Renal pelvis (tissue), 12 donors: ENCODE measurements around the gene EDNRA. TPM values are rescaled to one million over a fixed set of nuclear protein-coding genes. Genes with fewer than 3 reads are reported as not detected.
"Not testable (repeated sequence)": the region's sequence is repeated elsewhere in the genome, so short reads cannot be mapped to it uniquely, and the experiment has no call there.

Experiments used
- DNase-seq: peaks from one replicate; pipeline ENCODE4 v3.0.0-alpha.2; 2013
- long read RNA-seq, 16 experiments: transcript quantifications; one replicate each; lab custom pipeline, GENCODE V29; 2026
- polyA plus RNA-seq, 3 donors: library from polyadenylated mRNA; unstranded; fragments of 120-200 nt; gene quantifications; one replicate each; pipeline ENCODE4 v1.2.1, GENCODE V29; 2013; ENCODE audit not compliant: insufficient read length in 3 of 3

Gene EDNRA
- 10 to 100 TPM; 76.5 to 80.1 (median 77.5) TPM for polyA plus RNA-seq
- long read RNA-seq, donor 1, full-length matches to known transcripts, result 11 of 19 reads
- long read RNA-seq, donor 1, partial matches to known transcripts, result 8 of 19 reads
- long read RNA-seq, donor 1, other reads (novel, unspliced or antisense), result 0 of 19 reads
- long read RNA-seq, donor 2, full-length matches to known transcripts, result 8 of 208 reads
- long read RNA-seq, donor 2, partial matches to known transcripts, result 200 of 208 reads
- long read RNA-seq, donor 2, other reads (novel, unspliced or antisense), result 0 of 208 reads
- long read RNA-seq, donor 3, full-length matches to known transcripts, result 20 of 41 reads
- long read RNA-seq, donor 3, partial matches to known transcripts, result 21 of 41 reads
- long read RNA-seq, donor 3, other reads (novel, unspliced or antisense), result 0 of 41 reads
- long read RNA-seq, donor 4, full-length matches to known transcripts, result 14 of 20 reads
- long read RNA-seq, donor 4, partial matches to known transcripts, result 6 of 20 reads
- long read RNA-seq, donor 4, other reads (novel, unspliced or antisense), result 0 of 20 reads
- long read RNA-seq, donor 5, full-length matches to known transcripts, result 9 of 16 reads
- long read RNA-seq, donor 5, partial matches to known transcripts, result 7 of 16 reads
- long read RNA-seq, donor 5, other reads (novel, unspliced or antisense), result 0 of 16 reads
- long read RNA-seq, donor 6, full-length matches to known transcripts, result 14 of 14 reads
- long read RNA-seq, donor 6, partial matches to known transcripts, result 0 of 14 reads
- long read RNA-seq, donor 6, other reads (novel, unspliced or antisense), result 0 of 14 reads
- long read RNA-seq, donor 7, full-length matches to known transcripts, result 30 of 231 reads
- long read RNA-seq, donor 7, partial matches to known transcripts, result 201 of 231 reads
- long read RNA-seq, donor 7, other reads (novel, unspliced or antisense), result 0 of 231 reads
- long read RNA-seq, donor 8, full-length matches to known transcripts, result 2 of 11 reads
- long read RNA-seq, donor 8, partial matches to known transcripts, result 9 of 11 reads
- long read RNA-seq, donor 8, other reads (novel, unspliced or antisense), result 0 of 11 reads
- long read RNA-seq, donor 9, full-length matches to known transcripts, result 15 of 43 reads
- long read RNA-seq, donor 9, partial matches to known transcripts, result 28 of 43 reads
- long read RNA-seq, donor 9, other reads (novel, unspliced or antisense), result 0 of 43 reads
- long read RNA-seq, donor 10, full-length matches to known transcripts, result 7 of 63 reads
- long read RNA-seq, donor 10, partial matches to known transcripts, result 56 of 63 reads
- long read RNA-seq, donor 10, other reads (novel, unspliced or antisense), result 0 of 63 reads
- long read RNA-seq, donor 11, full-length matches to known transcripts, result 8 of 41 reads
- long read RNA-seq, donor 11, partial matches to known transcripts, result 33 of 41 reads
- long read RNA-seq, donor 11, other reads (novel, unspliced or antisense), result 0 of 41 reads
- long read RNA-seq, donor 12, full-length matches to known transcripts, result 20 of 30 reads
- long read RNA-seq, donor 12, partial matches to known transcripts, result 10 of 30 reads
- long read RNA-seq, donor 12, other reads (novel, unspliced or antisense), result 0 of 30 reads
- long read RNA-seq, donor 13, full-length matches to known transcripts, result 8 of 17 reads
- long read RNA-seq, donor 13, partial matches to known transcripts, result 9 of 17 reads
- long read RNA-seq, donor 13, other reads (novel, unspliced or antisense), result 0 of 17 reads
- long read RNA-seq, donor 14, full-length matches to known transcripts, result 22 of 76 reads
- long read RNA-seq, donor 14, partial matches to known transcripts, result 54 of 76 reads
- long read RNA-seq, donor 14, other reads (novel, unspliced or antisense), result 0 of 76 reads
- long read RNA-seq, donor 15, full-length matches to known transcripts, result 8 of 8 reads
- long read RNA-seq, donor 15, partial matches to known transcripts, result 0 of 8 reads
- long read RNA-seq, donor 15, other reads (novel, unspliced or antisense), result 0 of 8 reads
- long read RNA-seq, donor 16, full-length matches to known transcripts, result 13 of 33 reads
- long read RNA-seq, donor 16, partial matches to known transcripts, result 20 of 33 reads
- long read RNA-seq, donor 16, other reads (novel, unspliced or antisense), result 0 of 33 reads

- DNase-seq, result peak; percentile 55
Observed at GRCh38 chr4:147480891-147481576, at the start of gene EDNRA. TSS of gene EDNRA (plus strand) at chr4:147481097. CDS start at chr4:147485682, 4,585 bp downstream.

GRCh38 chr4:147434370-147434769 lies 46.5 kb upstream of the EDNRA start:
- not testable (repeated sequence) for DNase-seq

GRCh38 chr4:147440442-147440841 lies 40.5 kb upstream of the EDNRA start:
- DNase-seq, result peak; percentile 16

- DNase-seq, result no peak
Observed at GRCh38 chr4:147447786-147448185, 33.1 kb upstream of the EDNRA start.

- no peak for DNase-seq
Observed at GRCh38 chr4:147453561-147454141, 27.2 kb upstream of the EDNRA start.

- DNase-seq, result no peak
Observed at GRCh38 chr4:147456706-147457105, 24.2 kb upstream of the EDNRA start.

GRCh38 chr4:147461161-147461560 lies 19.7 kb upstream of the EDNRA start:
- no peak for DNase-seq

- DNase-seq, result no peak
Observed at GRCh38 chr4:147463065-147463464, 17.8 kb upstream of the EDNRA start.

- DNase-seq, result no peak
Observed at GRCh38 chr4:147465461-147465860, 15.4 kb upstream of the EDNRA start.

GRCh38 chr4:147477439-147477838 lies 3.5 kb upstream of the EDNRA start:
- DNase-seq, result no peak

GRCh38 chr4:147479376-147479775 lies 1.5 kb upstream of the EDNRA start:
- DNase-seq, result no peak

GRCh38 chr4:147479786-147480185 lies 1.1 kb upstream of the EDNRA start:
- DNase-seq, result no peak

GRCh38 chr4:147480502-147480890 lies 401 bp upstream of the EDNRA start:
- DNase-seq, result no peak

- no peak for DNase-seq
Observed at GRCh38 chr4:147481577-147482109, 746 bp downstream of the EDNRA start.

- no peak for DNase-seq
Observed at GRCh38 chr4:147482281-147482680, 1.4 kb downstream of the EDNRA start.

GRCh38 chr4:147485167-147485566 lies 4.3 kb downstream of the EDNRA start:
- DNase-seq, result no peak

GRCh38 chr4:147487616-147488015 lies 6.7 kb downstream of the EDNRA start:
- no peak for DNase-seq

GRCh38 chr4:147488556-147488955 lies 7.7 kb downstream of the EDNRA start:
- no peak for DNase-seq

- no peak for DNase-seq
Observed at GRCh38 chr4:147491086-147491485, 10.2 kb downstream of the EDNRA start.
